NCI-H187 (cell line): ENCODE measurements around the gene VASH2.

Experiments
- DNase-seq, 2 experiments: peaks; one replicate each; lab custom pipeline; 2025; lab: John Stamatoyannopoulos, UW

Gene VASH2

GRCh38 chr1:213035573-213035972 lies 85.2 kb downstream of the VASH2 start:
- DNase-seq, result no peak
